B cell (primary cell): ENCODE measurements around the gene LIPG. TPM values are rescaled to one million over a fixed set of nuclear protein-coding genes. Genes with fewer than 3 reads are reported as not detected.

Source experiments
- ATAC-seq: fragments of 200-7000 bp; cut with Tn5 transposase; one replicate; pipeline ENCODE4 v1.10.0; 2021; ENCODE audit warnings: low read depth, mild to moderate bottlenecking, moderate number of reproducible peaks, moderate library complexity
- CTCF ChIA-PET: fragments of 350-600 bp; sonication (Branson Sonifier 250); formaldehyde crosslinking; loops from one replicate; lab custom pipeline; 2021; ENCODE audit warnings: antibody characterized with exemption, inconsistent platforms; lab: Charles Lee
- POLR2A ChIA-PET: fragments of 350-600 bp; sonication (Branson Sonifier 250); formaldehyde crosslinking; loops from one replicate; lab custom pipeline; 2021; ENCODE audit warnings: antibody characterized with exemption; lab: Charles Lee
- DNase-seq: peaks from one replicate; pipeline ENCODE4 v3.0.0; 2013
- H2AFZ ChIP-seq: 2 replicates; pipeline ENCODE4 v1.6.1; 2012; ENCODE audit warnings: mild to moderate bottlenecking, low read depth, low read length; ENCODE audit not compliant: insufficient read depth, poor library complexity, severe bottlenecking
- H3K27ac ChIP-seq, 2 donors: 1 replicate in 1 of 2; 2 replicates in 1 of 2; pipeline ENCODE4 v1.5.1; 2012 to 2013; ENCODE audit warnings: low read length in 2 of 2, mild to moderate bottlenecking in 2 of 2, moderate library complexity in 1 of 2
- H3K27me3 ChIP-seq, 4 experiments: fragments of 200-600 bp in 1 of 4; sonication (generic) in 1 of 4; replicated peaks in 1 of 4; 1 replicate in 2 of 4; 2 replicates in 2 of 4; pipeline versions ENCODE4 v1.6.1 to v1.7.0; 2013 to 2016; ENCODE audit warnings: low read length in 3 of 4, mild to moderate bottlenecking in 2 of 4, mixed read lengths in 1 of 4, moderate library complexity in 1 of 4; ENCODE audit not compliant: insufficient read depth in 4 of 4, control insufficient read depth in 3 of 4; ENCODE audit errors: control extremely low read depth in 1 of 4
- H3K36me3 ChIP-seq, 2 experiments: replicated peaks in 1 of 2; 1 replicate in 1 of 2; 2 replicates in 1 of 2; pipeline versions ENCODE4 v1.6.1 to v1.7.1; 2013; ENCODE audit warnings: low read length in 1 of 2; ENCODE audit not compliant: insufficient read depth in 2 of 2, control insufficient read depth in 1 of 2; ENCODE audit errors: control extremely low read depth in 1 of 2, extremely low read depth in 1 of 2
- H3K4me1 ChIP-seq, 2 donors: fragments of 200-600 bp in 1 of 2; sonication (generic) in 1 of 2; 1 replicate in 1 of 2; 2 replicates in 1 of 2; pipeline versions ENCODE4 v1.5.1 to v1.6.1; 2013 to 2017; ENCODE audit warnings: low read length in 2 of 2; ENCODE audit not compliant: control insufficient read depth in 2 of 2, insufficient read depth in 2 of 2
- H3K4me2 ChIP-seq: replicated peaks from 2 replicates; pipeline ENCODE3; 2012; ENCODE audit warnings: mild to moderate bottlenecking, low read depth, low read length; ENCODE audit not compliant: poor library complexity, severe bottlenecking
- H3K4me3 ChIP-seq, 5 experiments: fragments of 200-600 bp in 1 of 5; sonication (generic) in 1 of 5; 1 replicate in 3 of 5; 2 replicates in 2 of 5; pipeline versions ENCODE4 v1.5.1 to v1.7.0; 2011 to 2016; ENCODE audit warnings: low read length in 4 of 5, mild to moderate bottlenecking in 4 of 5, low read depth in 2 of 5, control low read depth in 1 of 5, moderate library complexity in 1 of 5; ENCODE audit not compliant: insufficient read depth in 1 of 5; ENCODE audit errors: control extremely low read depth in 1 of 5, extremely low read depth in 1 of 5
- H3K79me2 ChIP-seq: fragments of 200-600 bp; sonication (generic); one replicate; pipeline ENCODE4 v1.6.0; 2016; ENCODE audit warnings: low read length; ENCODE audit not compliant: control insufficient read depth, insufficient read depth
- H3K9ac ChIP-seq: fragments of 200-600 bp; sonication (generic); 2 replicates; pipeline ENCODE4 v1.6.1; 2017; ENCODE audit warnings: mild to moderate bottlenecking, low read length, moderate library complexity
- H3K9me3 ChIP-seq, 3 donors: one replicate each; pipeline versions ENCODE4 v1.6.1 to v1.7.1; 2013; ENCODE audit warnings: low read length in 2 of 3; ENCODE audit not compliant: control insufficient read depth in 2 of 3, insufficient read depth in 1 of 3; ENCODE audit errors: control extremely low read depth in 1 of 3
- H4K20me1 ChIP-seq: 2 replicates; pipeline ENCODE4 v1.6.0; 2012; ENCODE audit warnings: mild to moderate bottlenecking, low read length; ENCODE audit not compliant: insufficient read depth, control insufficient read depth, poor library complexity, severe bottlenecking
- H3K27ac Mint-ChIP-seq: one replicate; pipeline ENCODE4 v1.8.0; 2021; ENCODE audit warnings: mixed read lengths
- H3K27me3 Mint-ChIP-seq: one replicate; pipeline ENCODE4 v1.8.0; 2021; ENCODE audit warnings: mixed read lengths
- H3K4me1 Mint-ChIP-seq: one replicate; pipeline ENCODE4 v1.8.0; 2021; ENCODE audit warnings: mixed read lengths
- H3K4me3 Mint-ChIP-seq: one replicate; pipeline ENCODE4 v1.8.0; 2021; ENCODE audit warnings: mixed read lengths
- H3K9me3 Mint-ChIP-seq: one replicate; pipeline ENCODE4 v1.8.0; 2022; ENCODE audit warnings: mixed read lengths; ENCODE audit not compliant: insufficient read depth
- EZH2 ChIP-seq: IDR thresholded peaks from 2 replicates; pipeline ENCODE4 v1.6.1; 2012; ENCODE audit warnings: borderline replicate concordance, low read depth, mild to moderate bottlenecking, moderate library complexity, low read length; ENCODE audit not compliant: insufficient read depth, poor library complexity, severe bottlenecking
- whole genome bisulfite sequencing: methylation state at CpG from one replicate; pipeline ENCODE4 v1.1.5; 2013; ENCODE audit warnings: missing lambda C conversion rate; ENCODE audit not compliant: insufficient coverage; 5-methylcytosine and 5-hydroxymethylcytosine counted together
- intact Hi-C: fragments of 100-400 bp; cut with micrococcal nuclease; formaldehyde crosslinking; loops from one replicate; pipeline ENCODE4 v1.10.0; 2022
- polyA plus RNA-seq: library from polyadenylated mRNA; depleted of rRNA; stranded (reverse); fragments of >200 nt; gene quantifications from 2 replicates; pipeline ENCODE4 v1.2.3, GENCODE V29; 2012
- total RNA-seq, 2 donors: library from RNA; stranded (reverse); fragments of 120-200 nt in 1 of 2; gene quantifications; 1 replicate in 1 of 2; 2 replicates in 1 of 2; pipeline versions ENCODE4 v1.2.3 to v1.2.4, GENCODE V29; 2013 to 2022
- TF ChIP-seq, protein P1 (sequence below): fragments of 200-600 bp; IDR thresholded peaks from one replicate; pipeline ENCODE4 v1.8.0; 2022; ENCODE audit warnings: antibody characterized with exemption, mild to moderate bottlenecking

The LIPG gene
- total and polyA plus RNA-seq, 2 donors (not counting 1 experiment from before 2014, with no cell fraction given) = not detected

DNA sequence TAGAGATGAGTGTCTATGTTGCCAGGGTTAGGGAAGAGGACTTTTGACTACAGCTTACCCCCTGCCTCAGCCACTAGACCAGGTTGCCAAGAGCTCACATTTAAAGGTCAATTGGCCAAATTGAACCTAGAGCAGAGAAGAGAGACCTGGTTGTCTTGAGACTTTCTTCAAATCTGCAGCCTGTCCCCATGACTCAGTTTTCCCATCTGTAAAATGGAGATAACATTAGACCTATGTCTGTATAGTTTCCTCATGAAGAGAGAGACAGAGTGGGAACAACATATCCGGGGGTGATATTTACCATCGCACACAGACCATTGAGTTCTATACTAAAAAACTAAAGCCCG is 1.6 kb upstream of the LIPG start:
- no peak overlapping the region for H3K27ac Mint-ChIP-seq
- Histone ChIP-seq H3K4me2 (no peak overlapping the region), H3K79me2 (no peaks in the 10 kb centered on the region), H3K27me3 (peaks cover 0 to 48% (median 33%) of the 10 kb centered on the region in 4 experiments), H3K4me1 (peaks cover 20 to 30% of the 10 kb centered on the region in 2 donors), H3K9me3 (peaks cover 0 to 21% (median 0%) of the 10 kb centered on the region in 3 donors), H3K4me3 (no peak overlapping the region), H3K36me3 (no peaks in the 10 kb centered on the region), H4K20me1 (no peaks in the 10 kb centered on the region), H2AFZ (peak overlapping the region; percentile 59), H3K27ac (no peak overlapping the region), H3K9ac (no peak overlapping the region)
- H3K9me3 Mint-ChIP-seq = no peaks in the 10 kb centered on the region
- 60% methylated on average over 1 of the region's 3 CpGs for WGBS
- DNase-seq (no peak), ATAC-seq (no peak)
- POLR2A ChIA-PET = no interaction called here
- intact Hi-C loops = no loop called here
- H3K4me3 Mint-ChIP-seq = peak overlapping the region; percentile 2
- H3K27me3 Mint-ChIP-seq = peaks cover 61% of the 10 kb centered on the region
- H3K4me1 Mint-ChIP-seq = peaks cover 28% of the 10 kb centered on the region
- no peak for TF ChIP-seq EZH2
- TF ChIP-seq, protein P1, sequence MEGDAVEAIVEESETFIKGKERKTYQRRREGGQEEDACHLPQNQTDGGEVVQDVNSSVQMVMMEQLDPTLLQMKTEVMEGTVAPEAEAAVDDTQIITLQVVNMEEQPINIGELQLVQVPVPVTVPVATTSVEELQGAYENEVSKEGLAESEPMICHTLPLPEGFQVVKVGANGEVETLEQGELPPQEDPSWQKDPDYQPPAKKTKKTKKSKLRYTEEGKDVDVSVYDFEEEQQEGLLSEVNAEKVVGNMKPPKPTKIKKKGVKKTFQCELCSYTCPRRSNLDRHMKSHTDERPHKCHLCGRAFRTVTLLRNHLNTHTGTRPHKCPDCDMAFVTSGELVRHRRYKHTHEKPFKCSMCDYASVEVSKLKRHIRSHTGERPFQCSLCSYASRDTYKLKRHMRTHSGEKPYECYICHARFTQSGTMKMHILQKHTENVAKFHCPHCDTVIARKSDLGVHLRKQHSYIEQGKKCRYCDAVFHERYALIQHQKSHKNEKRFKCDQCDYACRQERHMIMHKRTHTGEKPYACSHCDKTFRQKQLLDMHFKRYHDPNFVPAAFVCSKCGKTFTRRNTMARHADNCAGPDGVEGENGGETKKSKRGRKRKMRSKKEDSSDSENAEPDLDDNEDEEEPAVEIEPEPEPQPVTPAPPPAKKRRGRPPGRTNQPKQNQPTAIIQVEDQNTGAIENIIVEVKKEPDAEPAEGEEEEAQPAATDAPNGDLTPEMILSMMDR = no peak
- CTCF ChIA-PET = interaction anchor here (0.7 to 2.0 kb wide), 4 partner anchors 298 to 869 kb away, joined by 3 to 7 read pairs (median 4); no protein-coding TSS in a partner anchor

DNA sequence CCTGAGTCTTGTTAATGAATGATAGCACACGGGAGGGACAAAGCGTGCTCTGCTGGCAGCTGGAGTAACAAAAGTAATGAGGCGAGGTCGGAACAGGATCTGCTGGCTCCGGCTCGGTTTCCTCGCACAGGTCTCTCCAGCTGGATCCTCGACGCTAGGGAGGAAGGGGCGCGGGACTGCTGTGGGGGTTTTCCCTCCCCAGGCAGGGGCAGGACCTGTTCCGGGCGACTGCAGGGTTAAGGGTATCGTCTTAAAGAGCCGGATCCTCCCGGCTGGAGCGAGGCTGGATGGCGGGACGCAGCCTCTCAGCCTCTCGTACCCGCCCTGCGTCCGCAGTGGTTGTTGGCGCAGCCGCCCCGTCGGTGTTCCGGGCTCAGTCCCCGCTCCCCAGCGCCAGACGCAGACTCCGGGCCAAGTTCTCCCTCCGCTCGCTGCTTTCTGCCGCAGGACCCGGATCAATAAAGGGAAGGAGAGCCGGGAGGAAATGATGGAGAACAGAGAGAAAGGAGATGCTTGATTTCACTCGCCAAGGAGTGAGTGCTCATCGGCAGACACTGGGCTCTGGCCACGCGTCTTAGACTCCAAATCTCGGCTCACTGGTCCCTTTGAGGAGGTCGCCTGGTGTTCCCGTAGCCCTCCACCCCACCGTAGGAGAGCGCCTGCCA is 1.1 kb upstream of the LIPG start:
- no peaks in the 10 kb centered on the region for H3K36me3 ChIP-seq
- CTCF ChIA-PET = interaction anchor here (1.3 to 2.0 kb wide), 3 partner anchors 298 to 868 kb away, joined by 3 to 7 read pairs (median 3); no protein-coding TSS in a partner anchor
- H2AFZ ChIP-seq = peak overlapping the region; percentile 59
- POLR2A ChIA-PET = no interaction called here
- intact Hi-C loops = no loop called here
- no peak overlapping the region for H3K27ac Mint-ChIP-seq
- H3K79me2 ChIP-seq = no peaks in the 10 kb centered on the region
- H3K27me3 ChIP-seq = peaks cover 0 to 52% (median 34%) of the 10 kb centered on the region in 4 experiments
- no peak overlapping the region for H3K27ac ChIP-seq
- DNase-seq = no peak
- 12% methylated on average over 39 of the region's 46 CpGs for WGBS
- no peaks in the 10 kb centered on the region for H4K20me1 ChIP-seq
- peak overlapping the region; percentile 44 for H3K9ac ChIP-seq
- ATAC-seq = no peak
- peaks cover 0 to 21% (median 0%) of the 10 kb centered on the region in 3 donors for H3K9me3 ChIP-seq
- no peak for TF ChIP-seq EZH2
- TF ChIP-seq, protein P1 = no peak
- H3K4me3 ChIP-seq = peak overlapping the region in 3 of 5 experiments; percentile 19 to 37 (median 31)
- peak overlapping the region; percentile 76 for H3K4me3 Mint-ChIP-seq
- H3K4me1 ChIP-seq = peaks cover 20 to 30% of the 10 kb centered on the region in 2 donors
- H3K9me3 Mint-ChIP-seq = no peaks in the 10 kb centered on the region
- peaks cover 28% of the 10 kb centered on the region for H3K4me1 Mint-ChIP-seq
- peaks cover 63% of the 10 kb centered on the region for H3K27me3 Mint-ChIP-seq
- H3K4me2 ChIP-seq = peak overlapping the region; percentile 69
